Tibial nerve (tissue), 4 donors: ENCODE results near the gene TNN.

Experiments
- CTCF ChIP-seq, 5 experiments: fragments of 200-600 bp in 3 of 5; fragments of 450-650 bp in 2 of 5; sonication (generic) in 3 of 5; IDR thresholded peaks; one replicate each; pipeline ENCODE4 v1.5.1; 2016 to 2019; ENCODE audit warnings: antibody characterized with exemption in 5 of 5, mild to moderate bottlenecking in 3 of 5, moderate library complexity in 2 of 5
- EP300 ChIP-seq, 2 donors: sonication (generic); formaldehyde crosslinking; IDR thresholded peaks; one replicate each; pipeline ENCODE4 v1.6.1; 2017; ENCODE audit warnings: antibody characterized with exemption in 2 of 2, mild to moderate bottlenecking in 1 of 2
- POLR2A ChIP-seq, 2 donors: fragments of 450-650 bp; IDR thresholded peaks; one replicate each; pipeline ENCODE4 v1.6.1; 2017; ENCODE audit warnings: antibody characterized with exemption in 2 of 2, mild to moderate bottlenecking in 2 of 2, moderate library complexity in 2 of 2

GRCh38 chr1:175168782-175169181 lies 101.1 kb downstream of the TNN start:
- TF ChIP-seq CTCF (IDR thresholded peaks at IDR 0.05): no peak
- no peak for TF ChIP-seq POLR2A (IDR thresholded peaks at IDR 0.05)
- no peak for TF ChIP-seq EP300 (IDR thresholded peaks at IDR 0.05)
